PFSK-1 (cell line): ENCODE measurements around the gene IFI27.
A peak's percentile ranks its signal among the peaks of the same experiment; 100 is the strongest.

ENCODE experiments used
- FOXP2 ChIP-seq: optimal IDR thresholded peaks from 2 replicates; pipeline ENCODE3; 2011; ENCODE audit warnings: borderline replicate concordance, control low read depth, inconsistent platforms; ENCODE audit not compliant: insufficient read depth; ENCODE audit errors: extremely low read length, extremely low read depth
- POLR2AphosphoS5 ChIP-seq: IDR thresholded peaks from 2 replicates; pipeline ENCODE4 v1.6.1; 2012; ENCODE audit warnings: low read depth, mild to moderate bottlenecking, control low read depth, low read length, moderate library complexity
- SIN3A ChIP-seq: IDR thresholded peaks from 2 replicates; pipeline ENCODE4 v1.6.1; 2012; ENCODE audit warnings: mild to moderate bottlenecking, low read length, moderate library complexity, borderline replicate concordance; ENCODE audit not compliant: insufficient read depth
- TAF1 ChIP-seq: IDR thresholded peaks from 2 replicates; pipeline ENCODE4 v1.6.1; 2012; ENCODE audit warnings: low read length, control low read depth, borderline replicate concordance; ENCODE audit not compliant: insufficient read depth
- TF ChIP-seq, protein P1 (sequence below), 2 experiments: IDR thresholded peaks; 2 replicates each; pipeline versions ENCODE4 v1.6.1 to v1.8.0; 2011 to 2012; ENCODE audit warnings: low read depth in 2 of 2, low read length in 2 of 2, control low read depth in 1 of 2, inconsistent platforms in 1 of 2, mild to moderate bottlenecking in 1 of 2, moderate library complexity in 1 of 2; ENCODE audit not compliant: insufficient read depth in 1 of 2

IFI27 gene

DNA sequence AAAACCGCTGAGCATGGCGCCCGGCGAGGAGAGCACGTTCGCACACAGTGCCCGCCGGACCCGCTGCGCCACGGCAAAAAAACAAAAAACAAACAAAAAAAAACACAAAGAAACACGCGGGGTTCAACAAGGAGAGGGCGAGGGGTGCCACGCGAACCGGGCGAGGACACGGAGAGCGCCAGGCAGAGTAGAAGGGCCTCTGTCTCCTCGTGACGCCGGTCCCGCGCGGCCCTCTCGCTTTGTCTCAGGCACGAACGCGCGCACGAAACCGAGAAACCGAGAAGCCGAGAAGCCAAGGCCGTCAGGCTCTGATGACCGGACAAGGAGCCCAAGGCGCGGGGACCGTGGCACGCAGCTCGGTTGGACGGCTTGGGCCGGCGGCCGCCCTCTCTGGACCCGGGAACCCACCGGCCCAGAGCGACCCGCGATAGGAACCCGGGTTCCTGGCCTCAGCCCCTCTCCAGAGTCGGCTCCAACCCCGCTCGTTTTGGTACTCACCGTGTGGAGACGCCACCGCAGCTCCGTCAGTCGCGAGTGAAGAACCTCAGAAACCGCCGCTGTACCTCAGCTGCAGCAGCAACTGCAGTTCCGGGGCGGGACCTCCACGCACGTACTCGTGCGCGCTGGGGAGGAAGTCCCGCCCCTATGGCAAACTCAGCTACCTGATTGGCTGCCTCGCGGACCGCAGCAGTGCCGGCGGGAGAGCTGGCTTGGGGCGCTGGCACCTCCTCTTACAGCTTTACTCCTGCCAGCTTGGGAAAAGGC lies 29.7 kb upstream of the IFI27 start, which contains the start of the genes DDX24 and IFI27L1:
Gene DDX24 (minus strand): TSS at position 582 of the 765 bp plus-strand sequence. CDS start 1,460 bp downstream, outside the sequence.
Gene IFI27L1 (plus strand): TSS at position 690 of the 765 bp plus-strand sequence. CDS start 15,628 bp downstream, outside the sequence.
- TF ChIP-seq FOXP2 (peak; percentile 50), SIN3A (no peak), TAF1 (no peak), POLR2AphosphoS5 (peak; percentile 65)

- TF ChIP-seq SIN3A (no peak), POLR2AphosphoS5 (no peak), FOXP2 (no peak), TAF1 (no peak)
- TF ChIP-seq, protein P1, sequence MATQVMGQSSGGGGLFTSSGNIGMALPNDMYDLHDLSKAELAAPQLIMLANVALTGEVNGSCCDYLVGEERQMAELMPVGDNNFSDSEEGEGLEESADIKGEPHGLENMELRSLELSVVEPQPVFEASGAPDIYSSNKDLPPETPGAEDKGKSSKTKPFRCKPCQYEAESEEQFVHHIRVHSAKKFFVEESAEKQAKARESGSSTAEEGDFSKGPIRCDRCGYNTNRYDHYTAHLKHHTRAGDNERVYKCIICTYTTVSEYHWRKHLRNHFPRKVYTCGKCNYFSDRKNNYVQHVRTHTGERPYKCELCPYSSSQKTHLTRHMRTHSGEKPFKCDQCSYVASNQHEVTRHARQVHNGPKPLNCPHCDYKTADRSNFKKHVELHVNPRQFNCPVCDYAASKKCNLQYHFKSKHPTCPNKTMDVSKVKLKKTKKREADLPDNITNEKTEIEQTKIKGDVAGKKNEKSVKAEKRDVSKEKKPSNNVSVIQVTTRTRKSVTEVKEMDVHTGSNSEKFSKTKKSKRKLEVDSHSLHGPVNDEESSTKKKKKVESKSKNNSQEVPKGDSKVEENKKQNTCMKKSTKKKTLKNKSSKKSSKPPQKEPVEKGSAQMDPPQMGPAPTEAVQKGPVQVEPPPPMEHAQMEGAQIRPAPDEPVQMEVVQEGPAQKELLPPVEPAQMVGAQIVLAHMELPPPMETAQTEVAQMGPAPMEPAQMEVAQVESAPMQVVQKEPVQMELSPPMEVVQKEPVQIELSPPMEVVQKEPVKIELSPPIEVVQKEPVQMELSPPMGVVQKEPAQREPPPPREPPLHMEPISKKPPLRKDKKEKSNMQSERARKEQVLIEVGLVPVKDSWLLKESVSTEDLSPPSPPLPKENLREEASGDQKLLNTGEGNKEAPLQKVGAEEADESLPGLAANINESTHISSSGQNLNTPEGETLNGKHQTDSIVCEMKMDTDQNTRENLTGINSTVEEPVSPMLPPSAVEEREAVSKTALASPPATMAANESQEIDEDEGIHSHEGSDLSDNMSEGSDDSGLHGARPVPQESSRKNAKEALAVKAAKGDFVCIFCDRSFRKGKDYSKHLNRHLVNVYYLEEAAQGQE (IDR thresholded peaks at IDR 0.05; ENCODE audit: insufficient read depth in 1 of 2, low read depth in 2 of 2, low read length in 2 of 2), result no peak
Measured at GRCh38 chr14:94081386-94081820, 29.1 kb upstream of the IFI27 start.

- TF ChIP-seq TAF1 (no peak), SIN3A (no peak), POLR2AphosphoS5 (no peak), FOXP2 (no peak)
- TF ChIP-seq, protein P1 (IDR thresholded peaks at IDR 0.05; ENCODE audit: insufficient read depth in 1 of 2, low read depth in 2 of 2, low read length in 2 of 2), result no peak
Measured at GRCh38 chr14:94087891-94088290, 22.6 kb upstream of the IFI27 start.

DNA sequence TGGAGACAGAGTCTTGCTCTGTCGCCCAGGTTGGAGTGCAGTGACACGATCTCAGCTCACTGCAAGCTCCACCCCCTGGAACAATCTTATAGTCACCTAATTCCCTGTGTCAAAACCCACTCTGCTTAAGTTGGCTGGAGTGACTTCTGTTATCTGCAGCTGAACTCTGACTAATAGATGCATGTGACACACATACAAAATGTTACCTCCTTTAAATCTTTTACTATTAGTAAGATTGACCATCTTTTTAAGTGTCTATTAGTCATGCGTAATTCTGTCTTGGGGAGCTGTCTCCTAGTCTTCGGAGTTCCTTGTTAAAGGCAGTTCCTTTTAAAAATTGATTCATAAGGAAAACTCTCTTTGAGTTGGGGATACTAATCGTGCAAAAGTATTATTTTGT lies 22.0 kb upstream of the IFI27 start:
- TF ChIP-seq SIN3A (no peak), POLR2AphosphoS5 (no peak), FOXP2 (no peak), TAF1 (no peak)
- TF ChIP-seq, protein P1 (IDR thresholded peaks at IDR 0.05; ENCODE audit: insufficient read depth in 1 of 2, low read depth in 2 of 2, low read length in 2 of 2), result no peak

DNA sequence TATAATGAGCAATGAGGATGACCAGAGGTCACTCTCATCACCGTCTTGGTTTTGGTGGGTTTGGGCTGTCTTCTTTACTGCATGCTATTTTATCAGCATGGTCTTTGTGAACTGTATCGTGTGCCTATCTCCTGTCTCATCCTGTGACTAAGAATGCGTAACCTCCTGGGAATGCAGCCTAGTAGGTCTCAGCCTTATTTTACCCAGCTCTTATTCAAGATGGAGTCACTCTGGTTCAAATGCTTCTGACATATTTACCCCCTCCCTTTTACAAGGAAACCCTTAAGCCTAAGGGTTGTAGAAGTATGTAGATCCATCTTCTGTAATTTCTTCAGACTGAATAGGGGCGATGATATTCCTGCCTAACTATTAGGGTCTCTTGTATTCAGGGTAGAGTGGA lies 21.1 kb upstream of the IFI27 start:
- TF ChIP-seq, protein P1 (IDR thresholded peaks at IDR 0.05; ENCODE audit: insufficient read depth in 1 of 2, low read depth in 2 of 2, low read length in 2 of 2), result no peak
- TF ChIP-seq POLR2AphosphoS5 (no peak), TAF1 (no peak), SIN3A (no peak), FOXP2 (no peak)
